AG04449 (cell line): ENCODE results near the gene FABP6.

Experiments used
- CTCF ChIA-PET: fragments of 350-600 bp; formaldehyde crosslinking; extraction: SDS; loops from one replicate; lab custom pipeline; 2021; ENCODE audit warnings: antibody characterized with exemption; lab: Yijun Ruan, JAX
- POLR2A ChIA-PET: fragments of 400-600, 350-600 bp; formaldehyde crosslinking; extraction: SDS; loops from one replicate; lab custom pipeline; 2020; ENCODE audit warnings: antibody characterized with exemption, inconsistent platforms; lab: Yijun Ruan, JAX
- DNase-seq: peaks from one replicate; pipeline ENCODE4 v3.0.0-alpha.2; 2010; ENCODE audit warnings: low read depth, low spot score
- H3K4me3 ChIP-seq: 2 replicates; pipeline ENCODE4 v1.5.1; 2011; ENCODE audit warnings: low read depth, mild to moderate bottlenecking, control low read depth, low read length
- CTCF ChIP-seq: IDR thresholded peaks from one replicate; pipeline ENCODE4 v1.5.1; 2011; ENCODE audit warnings: mild to moderate bottlenecking, moderate library complexity, low read length, control low read depth, inconsistent platforms; ENCODE audit not compliant: insufficient read depth; ENCODE audit errors: missing control alignments

FABP6 gene

GRCh38 chr5:160285316-160285715, 56.0 kb downstream of the FABP6 start:
- TF ChIP-seq CTCF = no peak
- no peak for DNase-seq
- ChIA-PET CTCF (no interaction called here), POLR2A (no interaction called here)
- no peak overlapping the region for H3K4me3 ChIP-seq

- TF ChIP-seq CTCF = no peak
- DNase-seq = no peak
- no peak overlapping the region for H3K4me3 ChIP-seq
- ChIA-PET POLR2A (no interaction called here), CTCF (interaction anchor here (1.3 kb wide), 1 partner anchor 88 kb away, joined by 5 read pairs; no protein-coding TSS in a partner anchor)
These were observed 57.6 kb downstream of the FABP6 start for GRCh38 chr5:160286947-160287346.

GRCh38 chr5:160287378-160288051, 58.2 kb downstream of the FABP6 start:
- no peak for TF ChIP-seq CTCF
- ChIA-PET POLR2A (no interaction called here), CTCF (interaction anchor here (0.9 to 1.3 kb wide), 2 partner anchors 89 to 270 kb away, joined by 3 to 5 read pairs; no protein-coding TSS in a partner anchor)
- no peak overlapping the region for H3K4me3 ChIP-seq
- no peak for DNase-seq
